ENCODE data around the gene MGAT1. TPM values are rescaled to one million over a fixed set of nuclear protein-coding genes. Genes with fewer than 3 reads are reported as not detected.

The MGAT1 gene
- total RNA-seq, 1 experiment from 2014 or later, result 104 TPM

DNA sequence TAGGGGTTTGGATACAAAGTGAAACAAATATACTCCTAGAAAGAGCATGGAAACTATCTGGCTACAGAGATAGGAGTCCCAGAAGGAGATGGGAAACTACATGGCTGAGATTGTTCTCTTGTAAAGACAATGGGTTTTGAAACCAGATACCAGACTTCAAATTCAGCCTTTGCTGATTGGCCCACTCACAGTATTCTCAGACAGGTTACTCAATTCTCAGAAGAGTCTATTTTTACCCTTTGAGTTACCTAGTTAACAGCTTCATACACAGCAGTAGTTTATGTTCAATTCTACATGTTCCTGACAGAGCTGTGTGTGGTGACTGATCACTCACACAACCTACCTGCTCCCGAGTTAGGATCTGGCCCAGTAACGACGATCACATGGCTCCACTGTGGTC is 44.4 kb upstream of the MGAT1 start:
- H4K20me1 ChIP-seq (ENCODE audit: low read length), result no peaks in the 10 kb centered on the region
- no peak overlapping the region for H3K4me2 ChIP-seq (ENCODE audit: low read length)
- H3K9me2 ChIP-seq (replicated peaks; ENCODE audit: low read length), result no peaks in the 10 kb centered on the region
- CTCF ChIA-PET, result no interaction called here
- DNase-seq (no peak), ATAC-seq (no peak)
- no peaks in the 10 kb centered on the region for H3F3A ChIP-seq (ENCODE audit: low read length, unreplicated experiment)
- BruUV-seq (replicated peaks), result no TSS peak
- intact Hi-C loops (cut with micrococcal nuclease), result no loop called here
- peaks cover 39% of the 10 kb centered on the region for H3K36me3 ChIP-seq (ENCODE audit: low read depth, low read length)
- H2AFZ ChIP-seq (ENCODE audit: low read length), result no peak overlapping the region
- H3K9me3 ChIP-seq (ENCODE audit: low read length), result peaks cover 32% of the 10 kb centered on the region
- POLR2A ChIA-PET (ENCODE audit: unreplicated experiment), result no interaction called here
- H3K4me1 ChIP-seq (ENCODE audit: insufficient read depth, low read length), result no peaks in the 10 kb centered on the region
- no peak for TF ChIP-seq EZH2phosphoT487 (IDR thresholded peaks at IDR 0.05; ENCODE audit: borderline replicate concordance, low read length)
- TF ChIP-seq CTCF (conservative IDR thresholded peaks at IDR 0.05; ENCODE audit: low read depth, low read length), result no peak
- no peak for TF ChIP-seq EZH2 (IDR thresholded peaks at IDR 0.05; ENCODE audit: low read length, unreplicated experiment)
- no peak overlapping the region for H3K4me3 ChIP-seq (ENCODE audit: low read length)
- H3K9ac ChIP-seq (ENCODE audit: low read length), result no peak overlapping the region
- H3K27me3 ChIP-seq (ENCODE audit: low read length), result no peaks in the 10 kb centered on the region
- no peaks in the 10 kb centered on the region for H3K79me2 ChIP-seq (ENCODE audit: low read length)
- no peak overlapping the region for H3K27ac ChIP-seq (ENCODE audit: low read length)

DNA sequence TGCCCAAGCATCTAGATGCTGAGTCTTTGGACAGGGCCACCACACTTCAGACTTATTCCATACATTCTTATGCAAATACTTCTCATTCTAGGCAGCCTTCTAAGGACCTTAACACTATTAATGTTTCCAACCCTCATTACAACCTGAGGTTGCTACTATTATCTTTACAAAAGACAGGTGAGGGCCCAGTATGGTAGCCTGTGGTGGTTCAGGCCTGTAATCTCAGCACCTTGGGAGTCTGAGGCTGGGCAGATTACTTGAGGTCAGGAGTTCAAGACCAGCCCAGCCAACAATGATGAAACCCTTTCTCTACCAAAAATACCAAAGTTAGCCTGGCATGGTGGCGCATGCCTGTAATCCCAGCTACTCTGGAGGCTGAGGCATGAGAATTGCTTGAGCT is 42.3 kb upstream of the MGAT1 start:
- Histone ChIP-seq H3K27me3 (ENCODE audit: low read length) (no peaks in the 10 kb centered on the region), H3K79me2 (ENCODE audit: low read length) (no peaks in the 10 kb centered on the region), H3K9me2 (replicated peaks; ENCODE audit: low read length) (no peaks in the 10 kb centered on the region), H3K4me1 (ENCODE audit: insufficient read depth, low read length) (no peaks in the 10 kb centered on the region), H3K4me3 (ENCODE audit: low read length) (no peak overlapping the region), H3F3A (ENCODE audit: low read length, unreplicated experiment) (no peaks in the 10 kb centered on the region), H3K4me2 (ENCODE audit: low read length) (no peak overlapping the region), H3K36me3 (ENCODE audit: low read depth, low read length) (peaks cover 17% of the 10 kb centered on the region), H3K9me3 (ENCODE audit: low read length) (peaks cover 13% of the 10 kb centered on the region; the same call in 1 of the 2 replicates), H3K27ac (ENCODE audit: low read length) (no peak overlapping the region), H3K9ac (ENCODE audit: low read length) (no peak overlapping the region), H4K20me1 (ENCODE audit: low read length) (no peaks in the 10 kb centered on the region), H2AFZ (ENCODE audit: low read length) (no peak overlapping the region)
- BruUV-seq (replicated peaks), result no TSS peak
- ChIA-PET CTCF (no interaction called here), POLR2A (ENCODE audit: unreplicated experiment) (no interaction called here)
- intact Hi-C loops (cut with micrococcal nuclease), result no loop called here
- ATAC-seq (no peak), DNase-seq (no peak)
- no peak for TF ChIP-seq CTCF (conservative IDR thresholded peaks at IDR 0.05; ENCODE audit: low read depth, low read length)
- TF ChIP-seq EZH2 (IDR thresholded peaks at IDR 0.05; ENCODE audit: low read length, unreplicated experiment), result no peak
- TF ChIP-seq EZH2phosphoT487 (IDR thresholded peaks at IDR 0.05; ENCODE audit: borderline replicate concordance, low read length), result no peak

GRCh38 chr5:180844432-180844831 is 41.8 kb upstream of the MGAT1 start:
- Histone ChIP-seq H3K36me3 (ENCODE audit: low read depth, low read length) (peaks cover 13% of the 10 kb centered on the region), H4K20me1 (ENCODE audit: low read length) (no peaks in the 10 kb centered on the region), H3K9ac (ENCODE audit: low read length) (no peak overlapping the region), H3K9me2 (replicated peaks; ENCODE audit: low read length) (no peaks in the 10 kb centered on the region), H3K27me3 (ENCODE audit: low read length) (no peaks in the 10 kb centered on the region), H3K4me1 (ENCODE audit: insufficient read depth, low read length) (no peaks in the 10 kb centered on the region), H3K4me3 (ENCODE audit: low read length) (no peak overlapping the region), H3K4me2 (ENCODE audit: low read length) (no peak overlapping the region), H3F3A (ENCODE audit: low read length, unreplicated experiment) (no peaks in the 10 kb centered on the region), H3K79me2 (ENCODE audit: low read length) (no peaks in the 10 kb centered on the region), H3K9me3 (ENCODE audit: low read length) (peaks cover 9% of the 10 kb centered on the region; the same call in 1 of the 2 replicates), H3K27ac (ENCODE audit: low read length) (no peak overlapping the region), H2AFZ (ENCODE audit: low read length) (no peak overlapping the region)
- no peak for DNase-seq
- ATAC-seq, result no peak
- TF ChIP-seq CTCF (conservative IDR thresholded peaks at IDR 0.05; ENCODE audit: low read depth, low read length) (no peak), EZH2phosphoT487 (IDR thresholded peaks at IDR 0.05; ENCODE audit: borderline replicate concordance, low read length) (no peak), EZH2 (IDR thresholded peaks at IDR 0.05; ENCODE audit: low read length, unreplicated experiment) (no peak)
- ChIA-PET POLR2A (ENCODE audit: unreplicated experiment) (no interaction called here), CTCF (no interaction called here)
- BruUV-seq (replicated peaks), result no TSS peak
- intact Hi-C loops (cut with micrococcal nuclease), result no loop called here

Data from PC-3 (cell line).